ENCODE data around the gene ADAMTS6.

DNA sequence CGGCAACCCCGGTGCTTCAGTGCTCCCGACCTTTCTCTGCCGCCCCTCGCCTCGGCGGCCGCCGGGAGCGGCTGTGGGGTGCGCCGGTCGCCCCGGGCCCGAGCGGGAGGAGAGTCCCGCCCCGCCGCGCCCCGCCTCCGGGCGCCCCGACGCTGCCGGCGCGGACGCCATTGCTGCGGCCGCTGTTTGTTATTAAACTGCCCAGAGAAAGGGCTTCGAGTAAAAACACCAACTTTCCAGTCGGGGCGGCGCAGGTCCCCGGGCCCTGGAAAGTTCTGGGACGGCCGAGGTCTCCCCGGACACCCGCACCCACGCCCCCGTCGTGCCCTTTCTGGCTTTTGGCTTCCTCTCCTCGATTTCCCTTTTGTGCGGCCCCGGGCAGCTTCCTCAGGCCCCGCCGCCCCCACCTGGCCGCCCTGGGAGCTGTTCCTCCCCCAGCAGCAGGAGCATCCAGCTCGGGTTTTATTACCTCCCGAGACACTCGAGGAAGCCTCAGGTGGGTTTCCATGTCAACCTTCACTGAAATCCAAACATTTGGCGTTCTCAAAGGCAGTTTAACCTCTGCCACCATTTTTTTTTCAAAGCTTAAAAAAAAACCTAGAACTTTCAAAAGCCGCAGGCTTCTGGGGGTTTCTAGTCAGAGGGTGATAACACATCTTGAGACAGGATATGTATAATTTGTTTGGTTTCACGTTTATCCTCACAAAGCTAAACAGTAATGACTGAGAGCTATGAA, 378.6 kb downstream of the ADAMTS6 start:
- TF ChIP-seq, protein P1, sequence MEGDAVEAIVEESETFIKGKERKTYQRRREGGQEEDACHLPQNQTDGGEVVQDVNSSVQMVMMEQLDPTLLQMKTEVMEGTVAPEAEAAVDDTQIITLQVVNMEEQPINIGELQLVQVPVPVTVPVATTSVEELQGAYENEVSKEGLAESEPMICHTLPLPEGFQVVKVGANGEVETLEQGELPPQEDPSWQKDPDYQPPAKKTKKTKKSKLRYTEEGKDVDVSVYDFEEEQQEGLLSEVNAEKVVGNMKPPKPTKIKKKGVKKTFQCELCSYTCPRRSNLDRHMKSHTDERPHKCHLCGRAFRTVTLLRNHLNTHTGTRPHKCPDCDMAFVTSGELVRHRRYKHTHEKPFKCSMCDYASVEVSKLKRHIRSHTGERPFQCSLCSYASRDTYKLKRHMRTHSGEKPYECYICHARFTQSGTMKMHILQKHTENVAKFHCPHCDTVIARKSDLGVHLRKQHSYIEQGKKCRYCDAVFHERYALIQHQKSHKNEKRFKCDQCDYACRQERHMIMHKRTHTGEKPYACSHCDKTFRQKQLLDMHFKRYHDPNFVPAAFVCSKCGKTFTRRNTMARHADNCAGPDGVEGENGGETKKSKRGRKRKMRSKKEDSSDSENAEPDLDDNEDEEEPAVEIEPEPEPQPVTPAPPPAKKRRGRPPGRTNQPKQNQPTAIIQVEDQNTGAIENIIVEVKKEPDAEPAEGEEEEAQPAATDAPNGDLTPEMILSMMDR (conservative IDR thresholded peaks at IDR 0.05; ENCODE audit: low read depth in 2 of 2) = peak in 1 of 2 experiments; percentile 21; a peak in 2 of 4 replicates
- TF ChIP-seq EZH2 (IDR thresholded peaks at IDR 0.05; ENCODE audit: low read depth, unreplicated experiment) (no peak), EZH2phosphoT487 (IDR thresholded peaks at IDR 0.05; ENCODE audit: unreplicated experiment) (no peak), POLR2AphosphoS5 (IDR thresholded peaks at IDR 0.05; ENCODE audit: low read depth) (peak; percentile 62), JUNB (IDR thresholded peaks at IDR 0.05; ENCODE audit: unreplicated experiment) (no peak), NANOG (IDR thresholded peaks at IDR 0.05; ENCODE audit: borderline replicate concordance) (no peak), CREB1 (CRISPR knock-in tag; IDR thresholded peaks at IDR 0.05; ENCODE audit: low read depth) (no peak)
- TF ChIP-seq, protein P2, sequence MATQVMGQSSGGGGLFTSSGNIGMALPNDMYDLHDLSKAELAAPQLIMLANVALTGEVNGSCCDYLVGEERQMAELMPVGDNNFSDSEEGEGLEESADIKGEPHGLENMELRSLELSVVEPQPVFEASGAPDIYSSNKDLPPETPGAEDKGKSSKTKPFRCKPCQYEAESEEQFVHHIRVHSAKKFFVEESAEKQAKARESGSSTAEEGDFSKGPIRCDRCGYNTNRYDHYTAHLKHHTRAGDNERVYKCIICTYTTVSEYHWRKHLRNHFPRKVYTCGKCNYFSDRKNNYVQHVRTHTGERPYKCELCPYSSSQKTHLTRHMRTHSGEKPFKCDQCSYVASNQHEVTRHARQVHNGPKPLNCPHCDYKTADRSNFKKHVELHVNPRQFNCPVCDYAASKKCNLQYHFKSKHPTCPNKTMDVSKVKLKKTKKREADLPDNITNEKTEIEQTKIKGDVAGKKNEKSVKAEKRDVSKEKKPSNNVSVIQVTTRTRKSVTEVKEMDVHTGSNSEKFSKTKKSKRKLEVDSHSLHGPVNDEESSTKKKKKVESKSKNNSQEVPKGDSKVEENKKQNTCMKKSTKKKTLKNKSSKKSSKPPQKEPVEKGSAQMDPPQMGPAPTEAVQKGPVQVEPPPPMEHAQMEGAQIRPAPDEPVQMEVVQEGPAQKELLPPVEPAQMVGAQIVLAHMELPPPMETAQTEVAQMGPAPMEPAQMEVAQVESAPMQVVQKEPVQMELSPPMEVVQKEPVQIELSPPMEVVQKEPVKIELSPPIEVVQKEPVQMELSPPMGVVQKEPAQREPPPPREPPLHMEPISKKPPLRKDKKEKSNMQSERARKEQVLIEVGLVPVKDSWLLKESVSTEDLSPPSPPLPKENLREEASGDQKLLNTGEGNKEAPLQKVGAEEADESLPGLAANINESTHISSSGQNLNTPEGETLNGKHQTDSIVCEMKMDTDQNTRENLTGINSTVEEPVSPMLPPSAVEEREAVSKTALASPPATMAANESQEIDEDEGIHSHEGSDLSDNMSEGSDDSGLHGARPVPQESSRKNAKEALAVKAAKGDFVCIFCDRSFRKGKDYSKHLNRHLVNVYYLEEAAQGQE (IDR thresholded peaks at IDR 0.05; ENCODE audit: unreplicated experiment) = no peak
- TF ChIP-seq, protein P3, sequence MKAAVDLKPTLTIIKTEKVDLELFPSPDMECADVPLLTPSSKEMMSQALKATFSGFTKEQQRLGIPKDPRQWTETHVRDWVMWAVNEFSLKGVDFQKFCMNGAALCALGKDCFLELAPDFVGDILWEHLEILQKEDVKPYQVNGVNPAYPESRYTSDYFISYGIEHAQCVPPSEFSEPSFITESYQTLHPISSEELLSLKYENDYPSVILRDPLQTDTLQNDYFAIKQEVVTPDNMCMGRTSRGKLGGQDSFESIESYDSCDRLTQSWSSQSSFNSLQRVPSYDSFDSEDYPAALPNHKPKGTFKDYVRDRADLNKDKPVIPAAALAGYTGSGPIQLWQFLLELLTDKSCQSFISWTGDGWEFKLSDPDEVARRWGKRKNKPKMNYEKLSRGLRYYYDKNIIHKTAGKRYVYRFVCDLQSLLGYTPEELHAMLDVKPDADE (IDR thresholded peaks at IDR 0.05) = no peak

Measured in GM23338 (cell line).